WTC11 (cell line): Measurements from ENCODE around the gene IGLL5. TPM values are rescaled to one million over a fixed set of nuclear protein-coding genes. Genes with fewer than 3 reads are reported as not detected.
A peak's percentile ranks its signal among the peaks of the same experiment; 100 is the strongest.

Experiments used
- ATAC-seq: fragments of 200-7000 bp; cut with Tn5 transposase; 2 replicates; pipeline ENCODE4 v1.10.0; 2021; ENCODE audit warnings: mild to moderate bottlenecking, moderate library complexity
- CTCF ChIA-PET: fragments of 300-600 bp; sonication (Branson Sonifier 250); formaldehyde crosslinking; loops from one replicate; lab custom pipeline; 2021; ENCODE audit warnings: antibody characterized with exemption; lab: Charles Lee
- POLR2A ChIA-PET: fragments of 350-600 bp; sonication (Branson Sonifier 250); formaldehyde crosslinking; loops from one replicate; lab custom pipeline; 2021; ENCODE audit warnings: antibody characterized with exemption; lab: Charles Lee
- DNase-seq: peaks from one replicate; pipeline ENCODE4 v3.0.0; 2021; ENCODE audit warnings: low spot score
- H3K27ac Mint-ChIP-seq: 2 replicates; pipeline ENCODE4 v1.8.0; 2021; ENCODE audit warnings: mixed read lengths
- H3K27me3 Mint-ChIP-seq: 2 replicates; pipeline ENCODE4 v1.8.0; 2021; ENCODE audit warnings: low read depth, mild to moderate bottlenecking, moderate library complexity, mixed read lengths
- H3K36me3 Mint-ChIP-seq: 2 replicates; pipeline ENCODE4 v1.8.0; 2021; ENCODE audit warnings: mixed read lengths
- H3K4me1 Mint-ChIP-seq: 2 replicates; pipeline ENCODE4 v1.8.0; 2022; ENCODE audit warnings: mixed read lengths
- H3K4me3 Mint-ChIP-seq: 2 replicates; pipeline ENCODE4 v1.8.0; 2021; ENCODE audit warnings: mild to moderate bottlenecking, moderate library complexity, mixed read lengths
- H3K9me3 Mint-ChIP-seq: 2 replicates; pipeline ENCODE4 v1.8.0; 2021; ENCODE audit warnings: mixed read lengths
- ATF1 ChIP-seq: sonication (generic); formaldehyde crosslinking; IDR thresholded peaks from 2 replicates; pipeline ENCODE4 v1.8.1; 2023; ENCODE audit warnings: mild to moderate bottlenecking, moderate library complexity, missing genetic modification reagents
- ATF2 ChIP-seq: sonication (generic); formaldehyde crosslinking; IDR thresholded peaks from 2 replicates; pipeline ENCODE4 v1.8.1; 2022; ENCODE audit warnings: low read depth, missing genetic modification reagents, borderline replicate concordance
- ATF6 ChIP-seq: sonication (generic); formaldehyde crosslinking; IDR thresholded peaks from 2 replicates; pipeline ENCODE4 v1.8.1; 2023; ENCODE audit warnings: mild to moderate bottlenecking, missing genetic modification reagents
- CBFB ChIP-seq: sonication (generic); formaldehyde crosslinking; IDR thresholded peaks from 2 replicates; pipeline ENCODE4 v1.8.1; 2022; ENCODE audit warnings: mild to moderate bottlenecking, low read depth, missing genetic modification reagents
- ERG ChIP-seq: fragments of 250-450 bp; sonication (Bioruptor Pico); IDR thresholded peaks from 2 replicates; pipeline ENCODE4 v1.8.0; 2021; ENCODE audit warnings: mild to moderate bottlenecking
- JUN ChIP-seq: sonication (generic); formaldehyde crosslinking; IDR thresholded peaks from 2 replicates; pipeline ENCODE4 v1.8.0; 2023; ENCODE audit warnings: mild to moderate bottlenecking, missing genetic modification reagents
- KAT7 ChIP-seq: sonication (generic); formaldehyde crosslinking; IDR thresholded peaks from 2 replicates; pipeline ENCODE4 v1.8.1; 2023; ENCODE audit warnings: missing genetic modification reagents, mild to moderate bottlenecking, borderline replicate concordance
- MXD4 ChIP-seq: fragments of 250-450 bp; sonication (Bioruptor Pico); IDR thresholded peaks from 2 replicates; pipeline ENCODE4 v1.8.0; 2021; ENCODE audit warnings: mild to moderate bottlenecking, moderate library complexity, borderline replicate concordance
- MYBL2 ChIP-seq: sonication (generic); formaldehyde crosslinking; IDR thresholded peaks from 2 replicates; pipeline ENCODE4 v1.8.1; 2023; ENCODE audit warnings: mild to moderate bottlenecking, moderate library complexity, missing genetic modification reagents
- NFE2L1 ChIP-seq: sonication (generic); formaldehyde crosslinking; IDR thresholded peaks from 2 replicates; pipeline ENCODE4 v1.8.1; 2023; ENCODE audit warnings: missing genetic modification reagents
- RELA ChIP-seq: sonication (generic); formaldehyde crosslinking; IDR thresholded peaks from 2 replicates; pipeline ENCODE4 v1.8.1; 2022; ENCODE audit warnings: missing genetic modification reagents, mild to moderate bottlenecking, borderline replicate concordance
- SMAD3 ChIP-seq: sonication (generic); formaldehyde crosslinking; IDR thresholded peaks from 2 replicates; pipeline ENCODE4 v1.8.0; 2022; ENCODE audit warnings: missing genetic modification reagents, mild to moderate bottlenecking, borderline replicate concordance
- TEAD4 ChIP-seq: sonication (generic); formaldehyde crosslinking; IDR thresholded peaks from 2 replicates; pipeline ENCODE4 v1.8.0; 2022; ENCODE audit warnings: mild to moderate bottlenecking, missing genetic modification reagents
- ZNF219 ChIP-seq: sonication (generic); formaldehyde crosslinking; IDR thresholded peaks from 2 replicates; pipeline ENCODE4 v1.8.0; 2023; ENCODE audit warnings: missing genetic modification reagents, mild to moderate bottlenecking, borderline replicate concordance
- ZNF232 ChIP-seq: sonication (generic); formaldehyde crosslinking; IDR thresholded peaks from 2 replicates; pipeline ENCODE4 v1.8.0; 2022; ENCODE audit warnings: mild to moderate bottlenecking, missing genetic modification reagents
- total RNA-seq: library from RNA; stranded (reverse); gene quantifications from 3 replicates; pipeline ENCODE4 v1.2.3, GENCODE V29; 2021
- TF ChIP-seq, protein P1 (sequence below): sonication (generic); formaldehyde crosslinking; IDR thresholded peaks from 2 replicates; pipeline ENCODE4 v1.8.0; 2022; ENCODE audit warnings: mild to moderate bottlenecking, missing genetic modification reagents
- TF ChIP-seq, protein P2 (sequence below): fragments of 250-450 bp; sonication (Bioruptor Pico); IDR thresholded peaks from 2 replicates; pipeline ENCODE4 v1.9.0; 2021; ENCODE audit warnings: mild to moderate bottlenecking

The IGLL5 gene
- total RNA-seq, 1 experiment from 2014 or later, result not detected

GRCh38 chr22:22935546-22936157, 48.0 kb downstream of the IGLL5 start:
- ATAC-seq, result peak; percentile 81
- H3K27ac Mint-ChIP-seq, result no peak overlapping the region
- peaks cover 5% of the 10 kb centered on the region for H3K4me1 Mint-ChIP-seq
- H3K4me3 Mint-ChIP-seq, result no peak overlapping the region
- TF ChIP-seq ZNF232 (no peak), RELA (CRISPR knock-in tag) (no peak), ERG (CRISPR knock-in tag) (no peak), JUN (no peak), CBFB (CRISPR knock-in tag) (no peak), MXD4 (no peak), KAT7 (CRISPR knock-in tag) (no peak), TEAD4 (CRISPR knock-in tag) (no peak), SMAD3 (CRISPR knock-in tag) (no peak), MYBL2 (CRISPR knock-in tag) (no peak), ZNF219 (CRISPR knock-in tag) (no peak), ATF6 (CRISPR knock-in tag) (no peak), ATF2 (CRISPR knock-in tag) (no peak), NFE2L1 (no peak), ATF1 (no peak)
- TF ChIP-seq, protein P1, sequence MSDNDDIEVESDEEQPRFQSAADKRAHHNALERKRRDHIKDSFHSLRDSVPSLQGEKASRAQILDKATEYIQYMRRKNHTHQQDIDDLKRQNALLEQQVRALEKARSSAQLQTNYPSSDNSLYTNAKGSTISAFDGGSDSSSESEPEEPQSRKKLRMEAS, result no peak
- TF ChIP-seq, protein P2, sequence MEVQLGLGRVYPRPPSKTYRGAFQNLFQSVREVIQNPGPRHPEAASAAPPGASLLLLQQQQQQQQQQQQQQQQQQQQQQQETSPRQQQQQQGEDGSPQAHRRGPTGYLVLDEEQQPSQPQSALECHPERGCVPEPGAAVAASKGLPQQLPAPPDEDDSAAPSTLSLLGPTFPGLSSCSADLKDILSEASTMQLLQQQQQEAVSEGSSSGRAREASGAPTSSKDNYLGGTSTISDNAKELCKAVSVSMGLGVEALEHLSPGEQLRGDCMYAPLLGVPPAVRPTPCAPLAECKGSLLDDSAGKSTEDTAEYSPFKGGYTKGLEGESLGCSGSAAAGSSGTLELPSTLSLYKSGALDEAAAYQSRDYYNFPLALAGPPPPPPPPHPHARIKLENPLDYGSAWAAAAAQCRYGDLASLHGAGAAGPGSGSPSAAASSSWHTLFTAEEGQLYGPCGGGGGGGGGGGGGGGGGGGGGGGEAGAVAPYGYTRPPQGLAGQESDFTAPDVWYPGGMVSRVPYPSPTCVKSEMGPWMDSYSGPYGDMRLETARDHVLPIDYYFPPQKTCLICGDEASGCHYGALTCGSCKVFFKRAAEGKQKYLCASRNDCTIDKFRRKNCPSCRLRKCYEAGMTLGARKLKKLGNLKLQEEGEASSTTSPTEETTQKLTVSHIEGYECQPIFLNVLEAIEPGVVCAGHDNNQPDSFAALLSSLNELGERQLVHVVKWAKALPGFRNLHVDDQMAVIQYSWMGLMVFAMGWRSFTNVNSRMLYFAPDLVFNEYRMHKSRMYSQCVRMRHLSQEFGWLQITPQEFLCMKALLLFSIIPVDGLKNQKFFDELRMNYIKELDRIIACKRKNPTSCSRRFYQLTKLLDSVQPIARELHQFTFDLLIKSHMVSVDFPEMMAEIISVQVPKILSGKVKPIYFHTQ (CRISPR knock-in tag), result no peak
- peaks cover 47% of the 10 kb centered on the region for H3K27me3 Mint-ChIP-seq
- POLR2A ChIA-PET, result interaction anchor here (1.1 kb wide), 1 partner anchor 51 kb away, joined by 6 read pairs; no protein-coding TSS in a partner anchor
- CTCF ChIA-PET, result interaction anchor here (0.6 to 4.6 kb wide), 32 partner anchors 9 to 832 kb away, joined by 3 to 22 read pairs (median 4); partner anchors contain the start of genes GNAZ and IGLL5
- no peaks in the 10 kb centered on the region for H3K36me3 Mint-ChIP-seq
- no peaks in the 10 kb centered on the region for H3K9me3 Mint-ChIP-seq
- DNase-seq, result peak; percentile 33
